K562 (cell line): ENCODE measurements around the gene SHISA7. TPM values are rescaled to one million over a fixed set of nuclear protein-coding genes. Genes with fewer than 3 reads are reported as not detected.

Source experiments
- BRD9 ChIP-seq: fragments of 450-650 bp; IDR thresholded peaks from 2 replicates; pipeline ENCODE4 v1.6.1; 2018; ENCODE audit warnings: low read depth; ENCODE audit not compliant: partially characterized antibody
- CEBPB ChIP-seq: fragments of 450-650 bp; IDR thresholded peaks from 2 replicates; pipeline ENCODE4 v1.6.1; 2016; ENCODE audit warnings: missing genetic modification characterization, missing compliant biosample characterization
- ESRRA ChIP-seq: fragments of 450-650 bp; IDR thresholded peaks from 2 replicates; pipeline ENCODE4 v1.6.1; 2014; ENCODE audit warnings: low read depth, mild to moderate bottlenecking, moderate library complexity, borderline replicate concordance
- JUN ChIP-seq, 2 experiments: sonication (generic) in 1 of 2; formaldehyde crosslinking in 1 of 2; IDR thresholded peaks; 2 replicates each; pipeline versions ENCODE4 v1.6.1 to v1.8.0; 2012 to 2022; ENCODE audit warnings: borderline replicate concordance in 2 of 2, mild to moderate bottlenecking in 2 of 2, improper control_type of control experiment in 1 of 2, low read depth in 1 of 2, low read length in 1 of 2, missing genetic modification reagents in 1 of 2
- MEF2D ChIP-seq: conservative IDR thresholded peaks from 2 replicates; pipeline ENCODE4 v1.6.1; 2016; ENCODE audit warnings: low read depth, missing genetic modification characterization, missing compliant biosample characterization
- MXI1 ChIP-seq: IDR thresholded peaks from 2 replicates; pipeline ENCODE4 v1.6.1; 2011; ENCODE audit warnings: low read depth, mild to moderate bottlenecking, improper control_type of control experiment, low read length
- NCOA4 ChIP-seq: fragments of 450-650 bp; IDR thresholded peaks from 2 replicates; pipeline ENCODE4 v1.6.1; 2018; ENCODE audit warnings: mild to moderate bottlenecking; ENCODE audit not compliant: partially characterized antibody
- NCOA6 ChIP-seq: fragments of 450-650 bp; IDR thresholded peaks from 2 replicates; pipeline ENCODE4 v1.6.1; 2017; ENCODE audit warnings: mild to moderate bottlenecking
- NEUROD1 ChIP-seq: fragments of 150-350 bp; IDR thresholded peaks from 2 replicates; pipeline ENCODE4 v1.6.1; 2014; ENCODE audit warnings: borderline replicate concordance, low read length, low read depth; ENCODE audit not compliant: partially characterized antibody
- NFRKB ChIP-seq: fragments of 450-650 bp; IDR thresholded peaks from 2 replicates; pipeline ENCODE4 v1.6.1; 2016; ENCODE audit warnings: low read depth
- NONO ChIP-seq, 2 experiments: fragments of 200-400 bp in 1 of 2; fragments of 450-650 bp in 1 of 2; formaldehyde crosslinking in 1 of 2; IDR thresholded peaks; 2 replicates each; pipeline ENCODE4 v1.6.1; 2017; ENCODE audit warnings: low read depth in 2 of 2, mild to moderate bottlenecking in 2 of 2, moderate library complexity in 2 of 2, low read length in 1 of 2
- NR4A1 ChIP-seq, 2 experiments: fragments of 250-450 bp in 1 of 2; fragments of 450-650 bp in 1 of 2; sonication (Bioruptor Pico) in 1 of 2; IDR thresholded peaks; 2 replicates each; pipeline versions ENCODE4 v1.4.0 to v1.6.1; 2016 to 2020; ENCODE audit warnings: mild to moderate bottlenecking in 2 of 2, missing compliant biosample characterization in 1 of 2, missing genetic modification characterization in 1 of 2, moderate library complexity in 1 of 2
- NRF1 ChIP-seq, 2 experiments: fragments of 450-650 bp; IDR thresholded peaks in 1 of 2; conservative IDR thresholded peaks in 1 of 2; 2 replicates each; pipeline ENCODE4 v1.6.1; 2014; ENCODE audit warnings: mild to moderate bottlenecking in 2 of 2
- PML ChIP-seq: IDR thresholded peaks from 2 replicates; pipeline ENCODE4 v1.6.1; 2012; ENCODE audit warnings: low read length, inconsistent platforms
- POLR2A ChIP-seq: fragments of 450-650 bp; conservative IDR thresholded peaks from 2 replicates; pipeline ENCODE4 v1.6.1; 2016
- POLR2G ChIP-seq: fragments of 200-400 bp; formaldehyde crosslinking; IDR thresholded peaks from 2 replicates; pipeline ENCODE4 v1.6.1; 2017; ENCODE audit warnings: low read depth, mild to moderate bottlenecking, antibody characterized with exemption, low read length, moderate library complexity
- TCF7 ChIP-seq: sonication (generic); IDR thresholded peaks from 2 replicates; pipeline ENCODE4 v1.6.1; 2016; ENCODE audit warnings: antibody characterized with exemption, borderline replicate concordance
- TSC22D4 ChIP-seq: fragments of 450-650 bp; IDR thresholded peaks from 2 replicates; pipeline ENCODE4 v1.6.1; 2016; ENCODE audit warnings: missing genetic modification characterization, missing biosample characterization, control low read depth
- ZNF778 ChIP-seq: fragments of 450-650 bp; formaldehyde crosslinking; IDR thresholded peaks from 2 replicates; pipeline ENCODE4 v1.4.0; 2020; ENCODE audit warnings: mild to moderate bottlenecking, moderate library complexity
- polyA plus RNA-seq, 8 experiments: library from polyadenylated mRNA; depleted of rRNA in 4 of 8; stranded (reverse) in 5 of 8; unstranded in 3 of 8; fragments of >200 nt; fragmentation: Nextera tagmentation in 2 of 8; fragmentation: Illumina TruSeq in 1 of 8; extraction: Ambion mirVana in 2 of 8; extraction: Trizol in 1 of 8; gene quantifications; 2 replicates each; pipeline versions ENCODE4 v1.2.1 to v1.2.3, GENCODE V29; 2011 to 2014; ENCODE audit warnings: inconsistent platforms in 1 of 8, missing spikeins in 1 of 8
- total RNA-seq, 7 experiments: library from RNA; depleted of rRNA in 6 of 7; stranded (reverse); fragments of >200 nt in 6 of 7; fragmentation: Illumina TruSeq in 2 of 7; extraction: Trizol in 2 of 7; gene quantifications; 2 replicates each; pipeline versions ENCODE4 v1.2.1 to v1.2.3, GENCODE V29; 2011 to 2021; ENCODE audit warnings: low replicate concordance in 1 of 7
- TF ChIP-seq, protein P1 (sequence below): fragments of 250-450 bp; sonication (Bioruptor Pico); IDR thresholded peaks from 2 replicates; pipeline ENCODE4 v1.9.0; 2021; ENCODE audit warnings: mild to moderate bottlenecking, inconsistent platforms
- TF ChIP-seq, protein P2 (sequence below): fragments of 450-650 bp; IDR thresholded peaks from 2 replicates; pipeline ENCODE4 v1.6.1; 2018; ENCODE audit warnings: mild to moderate bottlenecking, low read depth; ENCODE audit not compliant: partially characterized antibody
- TF ChIP-seq, protein P3 (sequence below): sonication (generic); formaldehyde crosslinking; IDR thresholded peaks from 2 replicates; pipeline ENCODE4 v1.8.1; 2022; ENCODE audit warnings: missing genetic modification reagents

Gene SHISA7
- total and polyA plus RNA-seq, 9 of the 15 experiments (the other 6 are each of a cell fraction or from before 2014, with no cell fraction given) = 0.01 to 0.40 (median 0.07) TPM

DNA sequence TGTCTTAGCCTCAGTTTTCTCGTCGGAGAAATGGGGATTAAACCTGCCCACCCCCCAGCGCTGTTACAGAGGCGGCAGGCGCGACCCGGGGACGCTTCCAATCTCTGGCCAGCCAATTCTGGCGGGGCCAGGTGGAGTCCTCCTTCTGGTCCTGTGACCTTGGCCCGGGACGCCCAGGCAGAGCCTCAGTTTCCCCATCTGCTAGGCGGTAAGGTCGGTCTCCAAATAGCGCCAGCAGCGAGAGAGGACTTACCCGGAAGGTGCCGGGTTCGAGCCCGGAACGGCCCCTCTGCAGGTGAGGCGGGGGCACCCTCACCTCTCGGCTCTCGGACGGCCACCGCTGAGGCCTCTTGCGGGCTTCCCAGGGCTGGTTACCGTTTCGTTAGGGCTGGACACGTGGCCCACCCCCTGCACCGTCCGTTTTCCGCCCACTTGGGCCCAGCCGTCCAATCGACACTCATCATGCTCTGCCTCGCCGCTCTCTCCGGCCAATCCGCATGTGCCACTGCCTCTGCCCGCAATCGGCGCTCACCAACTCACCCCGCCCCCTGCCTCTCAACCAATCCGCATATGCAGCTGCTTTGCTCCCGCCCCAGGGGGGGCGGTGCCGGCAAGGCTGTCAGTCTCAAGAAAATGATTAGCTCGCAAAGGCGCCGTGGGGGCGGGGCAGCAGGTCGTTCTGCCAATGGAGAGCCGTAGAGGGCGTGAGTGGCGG, 18.3 kb upstream of the SHISA7 start, which contains the start of gene ISOC2 (continued):
- TF ChIP-seq, protein P1, sequence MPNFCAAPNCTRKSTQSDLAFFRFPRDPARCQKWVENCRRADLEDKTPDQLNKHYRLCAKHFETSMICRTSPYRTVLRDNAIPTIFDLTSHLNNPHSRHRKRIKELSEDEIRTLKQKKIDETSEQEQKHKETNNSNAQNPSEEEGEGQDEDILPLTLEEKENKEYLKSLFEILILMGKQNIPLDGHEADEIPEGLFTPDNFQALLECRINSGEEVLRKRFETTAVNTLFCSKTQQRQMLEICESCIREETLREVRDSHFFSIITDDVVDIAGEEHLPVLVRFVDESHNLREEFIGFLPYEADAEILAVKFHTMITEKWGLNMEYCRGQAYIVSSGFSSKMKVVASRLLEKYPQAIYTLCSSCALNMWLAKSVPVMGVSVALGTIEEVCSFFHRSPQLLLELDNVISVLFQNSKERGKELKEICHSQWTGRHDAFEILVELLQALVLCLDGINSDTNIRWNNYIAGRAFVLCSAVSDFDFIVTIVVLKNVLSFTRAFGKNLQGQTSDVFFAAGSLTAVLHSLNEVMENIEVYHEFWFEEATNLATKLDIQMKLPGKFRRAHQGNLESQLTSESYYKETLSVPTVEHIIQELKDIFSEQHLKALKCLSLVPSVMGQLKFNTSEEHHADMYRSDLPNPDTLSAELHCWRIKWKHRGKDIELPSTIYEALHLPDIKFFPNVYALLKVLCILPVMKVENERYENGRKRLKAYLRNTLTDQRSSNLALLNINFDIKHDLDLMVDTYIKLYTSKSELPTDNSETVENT = peak; percentile 78
- TF ChIP-seq MXI1 (peak; percentile 81), POLR2A (peak; percentile 95), JUN (IDR thresholded peaks at IDR 0.05; ENCODE audit: borderline replicate concordance, low read depth, low read length) (peak; percentile 66; the same call in 1 of the 2 replicates), JUN (CRISPR knock-in tag; IDR thresholded peaks at IDR 0.05; ENCODE audit: borderline replicate concordance) (peak; percentile 81; the same call in 1 of the 2 replicates), TCF7 (peak; percentile 27; the same call in 1 of the 2 replicates), NRF1 (conservative IDR thresholded peaks at IDR 0.05 in 1 of 2, IDR thresholded peaks at IDR 0.05 in 1 of 2) (peak; percentile 84 to 87), ESRRA (peak; percentile 100), NCOA4 (peak; percentile 77), NONO (IDR thresholded peaks at IDR 0.05; ENCODE audit: low read depth in 2 of 2, low read length in 1 of 2) (0 out of 4 replicates have a peak, but pooled peaks of 1 of the 2 experiments have one; percentile 27), PML (peak; percentile 56; the same call in 1 of the 2 replicates), POLR2G (peak; percentile 98), NCOA6 (no peak), NEUROD1 (peak; percentile 97), BRD9 (peak; percentile 94), NR4A1 (CRISPR knock-in tag; IDR thresholded peaks at IDR 0.05) (peak; percentile 34; the same call in 1 of the 2 replicates), NR4A1 (tag; IDR thresholded peaks at IDR 0.05) (0 out of 2 replicates have a peak, but pooled peaks have one; percentile 41), NFRKB (peak; percentile 90), TSC22D4 (no peak), MEF2D (tag) (0 out of 2 replicates have a peak, but pooled peaks have one; percentile 41), ZNF778 (CRISPR knock-in tag) (no peak), CEBPB (tag) (peak; percentile 67)
- TF ChIP-seq, protein P2, sequence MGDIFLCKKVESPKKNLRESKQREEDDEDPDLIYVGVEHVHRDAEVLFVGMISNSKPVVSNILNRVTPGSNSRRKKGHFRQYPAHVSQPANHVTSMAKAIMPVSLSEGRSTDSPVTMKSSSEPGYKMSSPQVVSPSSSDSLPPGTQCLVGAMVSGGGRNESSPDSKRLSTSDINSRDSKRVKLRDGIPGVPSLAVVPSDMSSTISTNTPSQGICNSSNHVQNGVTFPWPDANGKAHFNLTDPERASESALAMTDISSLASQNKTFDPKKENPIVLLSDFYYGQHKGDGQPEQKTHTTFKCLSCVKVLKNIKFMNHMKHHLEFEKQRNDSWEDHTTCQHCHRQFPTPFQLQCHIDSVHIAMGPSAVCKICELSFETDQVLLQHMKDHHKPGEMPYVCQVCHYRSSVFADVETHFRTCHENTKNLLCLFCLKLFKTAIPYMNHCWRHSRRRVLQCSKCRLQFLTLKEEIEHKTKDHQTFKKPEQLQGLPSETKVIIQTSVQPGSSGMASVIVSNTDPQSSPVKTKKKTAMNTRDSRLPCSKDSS = no peak
- TF ChIP-seq, protein P3, sequence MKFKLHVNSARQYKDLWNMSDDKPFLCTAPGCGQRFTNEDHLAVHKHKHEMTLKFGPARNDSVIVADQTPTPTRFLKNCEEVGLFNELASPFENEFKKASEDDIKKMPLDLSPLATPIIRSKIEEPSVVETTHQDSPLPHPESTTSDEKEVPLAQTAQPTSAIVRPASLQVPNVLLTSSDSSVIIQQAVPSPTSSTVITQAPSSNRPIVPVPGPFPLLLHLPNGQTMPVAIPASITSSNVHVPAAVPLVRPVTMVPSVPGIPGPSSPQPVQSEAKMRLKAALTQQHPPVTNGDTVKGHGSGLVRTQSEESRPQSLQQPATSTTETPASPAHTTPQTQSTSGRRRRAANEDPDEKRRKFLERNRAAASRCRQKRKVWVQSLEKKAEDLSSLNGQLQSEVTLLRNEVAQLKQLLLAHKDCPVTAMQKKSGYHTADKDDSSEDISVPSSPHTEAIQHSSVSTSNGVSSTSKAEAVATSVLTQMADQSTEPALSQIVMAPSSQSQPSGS (CRISPR knock-in tag) = no peak
